Measurements from ENCODE around the gene FDCSP. TPM values are rescaled to one million over a fixed set of nuclear protein-coding genes. Genes with fewer than 3 reads are reported as not detected.

The FDCSP gene
- total and polyA plus RNA-seq, 2 of the 13 experiments (the other 11 are each of a cell fraction or from before 2014, with no cell fraction given) = not detected

DNA sequence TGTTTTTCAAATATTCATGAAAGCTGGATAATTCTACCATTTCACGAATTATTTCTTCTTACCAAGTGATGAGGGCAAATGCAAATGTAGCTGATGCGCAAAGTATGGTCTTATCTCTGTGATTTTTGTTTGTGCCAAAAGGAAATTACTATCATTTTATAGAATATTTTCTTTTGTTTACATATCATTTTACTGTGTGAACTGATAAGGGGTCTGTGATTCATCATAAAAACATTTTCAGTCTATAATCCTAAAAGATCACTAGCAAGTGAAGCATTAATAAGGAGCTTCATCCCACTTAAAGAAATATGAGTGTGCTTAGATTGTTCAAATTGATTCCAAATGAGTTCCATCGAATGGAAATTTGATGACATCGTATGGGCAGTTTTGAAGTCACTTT is 17.2 kb downstream of the FDCSP start:
- ChIA-PET CTCF (ENCODE audit: low intra/inter-chr PET ratio, low total read pairs) (no interaction called here), POLR2A (no interaction called here)
- 73% methylated on average over 4 of the region's 4 CpGs for WGBS (ENCODE audit: low lambda C conversion rate)
- peaks cover 32% of the 10 kb centered on the region for H3K4me1 ChIP-seq (ENCODE audit: insufficient read depth, low read length)
- ATAC-seq (no peak), DNase-seq (ENCODE audit: low spot score) (no peak), FAIRE-seq (no peak)
- no peaks in the 10 kb centered on the region for H3K36me3 ChIP-seq (replicated peaks in 1 of 2; ENCODE audit: control insufficient read depth in 1 of 2, insufficient read depth in 2 of 2, low read length in 2 of 2)
- H3K79me2 ChIP-seq (ENCODE audit: insufficient read depth, low read length) = no peaks in the 10 kb centered on the region
- H3K4me2 ChIP-seq (ENCODE audit: low read depth, low read length) = no peak overlapping the region
- H3K9me3 ChIP-seq (ENCODE audit: low read length) = no peaks in the 10 kb centered on the region
- intact Hi-C loops (cut with micrococcal nuclease; ENCODE audit: unreplicated experiment) = no loop called here
- no peak overlapping the region for H3K27ac ChIP-seq (ENCODE audit: extremely low read length, insufficient read depth, low read length)
- in situ Hi-C loops (cut with HindIII; ENCODE audit: extremely low pct_ligation_motif_present, low pct_unique_long_range_greater_than_20kb) = no loop called here
- H4K20me1 ChIP-seq (ENCODE audit: insufficient read depth, low read length) = no peaks in the 10 kb centered on the region
- no TSS peak for BruUV-seq (replicated peaks)
- TF ChIP-seq SRY (CRISPR knock-in tag; IDR thresholded peaks at IDR 0.05) (no peak), ZMYM3 (CRISPR knock-in tag; IDR thresholded peaks at IDR 0.05) (no peak), CENPX (CRISPR knock-in tag; IDR thresholded peaks at IDR 0.05) (no peak), SP4 (CRISPR knock-in tag; IDR thresholded peaks at IDR 0.05) (no peak), NKX3-1 (CRISPR knock-in tag; IDR thresholded peaks at IDR 0.05) (no peak), MYPOP (CRISPR knock-in tag; IDR thresholded peaks at IDR 0.05) (no peak), ZNF382 (CRISPR knock-in tag; IDR thresholded peaks at IDR 0.05; ENCODE audit: borderline replicate concordance) (no peak), PTBP1 (IDR thresholded peaks at IDR 0.05; ENCODE audit: low read depth, low read length, poor library complexity, severe bottlenecking) (no peak), ADNP (CRISPR knock-in tag; IDR thresholded peaks at IDR 0.05) (no peak), PHB2 (IDR thresholded peaks at IDR 0.05; ENCODE audit: partially characterized antibody) (no peak), CHD4 (IDR thresholded peaks at IDR 0.05; ENCODE audit: borderline replicate concordance, low read length) (no peak), ZNF230 (CRISPR knock-in tag; IDR thresholded peaks at IDR 0.05) (no peak)
- no peak overlapping the region for H2AFZ ChIP-seq (ENCODE audit: low read length)
- no peak overlapping the region for H3K4me3 ChIP-seq (replicated peaks in 1 of 3; ENCODE audit: insufficient read depth in 1 of 3, low read depth in 2 of 3, low read length in 3 of 3)
- H3K27me3 ChIP-seq (ENCODE audit: control insufficient read depth in 1 of 2, insufficient read depth in 2 of 2, low read length in 2 of 2) = no peaks in the 10 kb centered on the region
- H3K9ac ChIP-seq (ENCODE audit: insufficient read depth, low read depth, low read length) = no peak overlapping the region

Measured in HepG2 (cell line).